ENCODE results near the gene SERF2.
"Not testable (repeated sequence)": the region's sequence is repeated elsewhere in the genome, so short reads cannot be mapped to it uniquely, and the experiment has no call there.

The SERF2 gene

GRCh38 chr15:43830691-43831275 is 38.7 kb downstream of the SERF2 start:
- DNase-seq = not testable (repeated sequence)

GRCh38 chr15:43831519-43832052 is 39.5 kb downstream of the SERF2 start:
- not testable (repeated sequence) for DNase-seq

GRCh38 chr15:43832485-43832884 is 40.4 kb downstream of the SERF2 start:
- DNase-seq = not testable (repeated sequence)

- no peak for DNase-seq
Measured at GRCh38 chr15:43845421-43845820, 53.3 kb downstream of the SERF2 start.
